GM19351 (cell line): ENCODE data around the gene ZNF565.
"Not testable (repeated sequence)": the region's sequence is repeated elsewhere in the genome, so short reads cannot be mapped to it uniquely, and the experiment has no call there.

Experiments used
- ATAC-seq: cut with Tn5 transposase; IDR thresholded peaks from one replicate; pipeline ENCODE4 v1.9.1; 2021; ENCODE audit warnings: mild to moderate bottlenecking, moderate library complexity; ENCODE audit not compliant: unreplicated experiment

The ZNF565 gene

GRCh38 chr19:36215276-36216123 is 1.0 kb upstream of the ZNF565 start:
- peak; percentile 18 for ATAC-seq

GRCh38 chr19:36212895-36213294 is 1.6 kb downstream of the ZNF565 start:
- ATAC-seq = no peak

GRCh38 chr19:36210497-36210896 is 4.0 kb downstream of the ZNF565 start:
- no peak for ATAC-seq

- ATAC-seq = no peak
These were observed 5.1 kb downstream of the ZNF565 start for GRCh38 chr19:36209372-36209771.

- peak; percentile 69 for ATAC-seq
These were observed 6.7 kb downstream of the ZNF565 start for GRCh38 chr19:36207605-36208252.

GRCh38 chr19:36203293-36203692 is 11.2 kb downstream of the ZNF565 start:
- no peak for ATAC-seq

GRCh38 chr19:36201684-36202083 is 12.8 kb downstream of the ZNF565 start:
- no peak for ATAC-seq

- ATAC-seq = no peak
These were observed 16.3 kb downstream of the ZNF565 start for GRCh38 chr19:36198119-36198518.

GRCh38 chr19:36196249-36196648 is 18.2 kb downstream of the ZNF565 start:
- ATAC-seq = no peak

- ATAC-seq = not testable (repeated sequence)
These were observed 27.7 kb downstream of the ZNF565 start for GRCh38 chr19:36186722-36187121.

- no peak for ATAC-seq
These were observed 31.2 kb downstream of the ZNF565 start for GRCh38 chr19:36183245-36183628.

- ATAC-seq = no peak
These were observed 31.7 kb downstream of the ZNF565 start for GRCh38 chr19:36182612-36183244.

- not testable (repeated sequence) for ATAC-seq
These were observed 35.4 kb downstream of the ZNF565 start for GRCh38 chr19:36179077-36179476.

GRCh38 chr19:36173846-36174245 is 40.6 kb downstream of the ZNF565 start:
- ATAC-seq = not testable (repeated sequence)

- ATAC-seq = no peak
These were observed 41.6 kb downstream of the ZNF565 start for GRCh38 chr19:36172852-36173251.

- no peak for ATAC-seq
These were observed 45.2 kb downstream of the ZNF565 start for GRCh38 chr19:36169084-36169760.

- no peak for ATAC-seq
These were observed 50.7 kb downstream of the ZNF565 start for GRCh38 chr19:36163813-36164212.

- ATAC-seq = no peak
These were observed 53.5 kb downstream of the ZNF565 start for GRCh38 chr19:36160821-36161596.

- ATAC-seq = no peak
These were observed 61.3 kb downstream of the ZNF565 start for GRCh38 chr19:36153126-36153525.

GRCh38 chr19:36152352-36153091 is 61.9 kb downstream of the ZNF565 start, which contains the start of gene COX7A1:
COX7A1 (minus strand) TSS chr19:36152447; CDS start chr19:36152407, 40 bp downstream.
- no peak for ATAC-seq
